LHCN-M2 (cell line): ENCODE results near the gene SOX5. TPM values are rescaled to one million over a fixed set of nuclear protein-coding genes. Genes with fewer than 3 reads are reported as not detected.

ENCODE experiments used
- DNase-seq: peaks from one replicate; pipeline ENCODE4 v3.0.0-alpha.2; 2012; ENCODE audit warnings: low read depth
- total RNA-seq: library from RNA; depleted of rRNA; stranded (reverse); fragments of >200 nt; gene quantifications from 2 replicates; pipeline ENCODE4 v1.2.3, GENCODE V29; 2014

The SOX5 gene
- total RNA-seq, 1 experiment from 2014 or later = 2.4 TPM

GRCh38 chr12:23694307-23694706, 255.2 kb downstream of the SOX5 start:
- no peak for DNase-seq

GRCh38 chr12:23687947-23688346, 261.5 kb downstream of the SOX5 start:
- DNase-seq = no peak

GRCh38 chr12:23686095-23686494, 263.4 kb downstream of the SOX5 start:
- DNase-seq = no peak

GRCh38 chr12:23684121-23684520, 265.3 kb downstream of the SOX5 start:
- no peak for DNase-seq

- DNase-seq = no peak
Observed at GRCh38 chr12:23681237-23681636, 268.2 kb downstream of the SOX5 start.

- DNase-seq = no peak
Observed at GRCh38 chr12:23674064-23674463, 275.4 kb downstream of the SOX5 start.

- DNase-seq = no peak
Observed at GRCh38 chr12:23671881-23672280, 277.6 kb downstream of the SOX5 start.

- no peak for DNase-seq
Observed at GRCh38 chr12:23670684-23671083, 278.8 kb downstream of the SOX5 start.

GRCh38 chr12:23669691-23670090, 279.8 kb downstream of the SOX5 start:
- no peak for DNase-seq

GRCh38 chr12:23666866-23667265, 282.6 kb downstream of the SOX5 start:
- DNase-seq = no peak

- DNase-seq = no peak
Observed at GRCh38 chr12:23662966-23663365, 286.5 kb downstream of the SOX5 start.

GRCh38 chr12:23659131-23659530, 290.3 kb downstream of the SOX5 start:
- no peak for DNase-seq

GRCh38 chr12:23657598-23657997, 291.9 kb downstream of the SOX5 start:
- no peak for DNase-seq

- DNase-seq = no peak
Observed at GRCh38 chr12:23655884-23656283, 293.6 kb downstream of the SOX5 start.

- DNase-seq = no peak
Observed at GRCh38 chr12:23655112-23655511, 294.4 kb downstream of the SOX5 start.

- no peak for DNase-seq
Observed at GRCh38 chr12:23648546-23648945, 300.9 kb downstream of the SOX5 start.

GRCh38 chr12:23640754-23641153, 308.7 kb downstream of the SOX5 start:
- no peak for DNase-seq

GRCh38 chr12:23634344-23634743, 315.1 kb downstream of the SOX5 start:
- no peak for DNase-seq

- peak; percentile 0 for DNase-seq
Observed at GRCh38 chr12:23631786-23632377, 317.6 kb downstream of the SOX5 start.

GRCh38 chr12:23630524-23630923, 318.9 kb downstream of the SOX5 start:
- no peak for DNase-seq

- DNase-seq = no peak
Observed at GRCh38 chr12:23628806-23629205, 320.7 kb downstream of the SOX5 start.

GRCh38 chr12:23626791-23627190, 322.7 kb downstream of the SOX5 start:
- no peak for DNase-seq

GRCh38 chr12:23621900-23622299, 327.6 kb downstream of the SOX5 start:
- DNase-seq = no peak

- DNase-seq = no peak
Observed at GRCh38 chr12:23618718-23619117, 330.8 kb downstream of the SOX5 start.
